Measurements from ENCODE around the gene CFAP20DC.

The CFAP20DC gene

GRCh38 chr3:58731673-58732072 is 318.2 kb downstream of the CFAP20DC start:
- DNase-seq = no peak
- Histone ChIP-seq H2BK120ac (ENCODE audit: low read depth, low read length) (no peak overlapping the region), H2AK5ac (ENCODE audit: low read length, severe bottlenecking) (no peak overlapping the region), H2AFZ (ENCODE audit: low read depth, low read length) (no peak overlapping the region), H2BK5ac (ENCODE audit: low read depth, low read length, poor library complexity, severe bottlenecking) (no peak overlapping the region), H3K79me1 (replicated peaks; ENCODE audit: low read length, poor library complexity, severe bottlenecking) (no peaks in the 10 kb centered on the region), H3K9ac (ENCODE audit: low read length) (no peak overlapping the region), H2BK12ac (ENCODE audit: low read length in 2 of 2) (no peak overlapping the region), H3K4me3 (ENCODE audit: insufficient read depth in 1 of 2, low read depth in 1 of 2, low read length in 2 of 2) (no peak overlapping the region), H3K18ac (ENCODE audit: low read depth in 1 of 2, low read length in 2 of 2) (no peak overlapping the region), H3K36me3 (ENCODE audit: control insufficient read depth in 1 of 2, insufficient read depth in 2 of 2, low read depth in 1 of 2, low read length in 2 of 2) (no peaks in the 10 kb centered on the region), H3K27me3 (ENCODE audit: control insufficient read depth in 1 of 2, insufficient read depth in 1 of 2, low read length in 2 of 2) (no peaks in the 10 kb centered on the region), H3K23ac (ENCODE audit: low read length in 2 of 2) (no peak overlapping the region), H3K27ac (ENCODE audit: low read length, poor library complexity, severe bottlenecking) (no peak overlapping the region), H3K9me3 (ENCODE audit: control insufficient read depth, low read length) (peaks cover 2% of the 10 kb centered on the region), H3K4ac (ENCODE audit: low read depth in 1 of 2, low read length in 2 of 2) (no peak overlapping the region), H4K8ac (ENCODE audit: low read length) (no peak overlapping the region), H4K91ac (ENCODE audit: low read length) (no peak overlapping the region), H3K14ac (ENCODE audit: low read length in 2 of 2) (no peak overlapping the region), H3K4me1 (ENCODE audit: control insufficient read depth, insufficient read depth, low read depth, low read length) (no peaks in the 10 kb centered on the region), H2BK15ac (ENCODE audit: low read depth, poor library complexity, severe bottlenecking) (no peak overlapping the region), H3K4me2 (ENCODE audit: low read length, poor library complexity, severe bottlenecking) (no peak overlapping the region)
- 88% methylated on average over 5 of the region's 5 CpGs for WGBS

- H4K91ac ChIP-seq (ENCODE audit: low read length) = no peak overlapping the region
- no peak for DNase-seq
- H2BK15ac ChIP-seq (ENCODE audit: low read depth, poor library complexity, severe bottlenecking) = no peak overlapping the region
- no peak overlapping the region for H3K9ac ChIP-seq (ENCODE audit: low read length)
- no peak overlapping the region for H3K27ac ChIP-seq (ENCODE audit: low read length, poor library complexity, severe bottlenecking)
- WGBS = 100% methylated on average over 1 of the region's 1 CpG
- no peak overlapping the region for H2BK12ac ChIP-seq (ENCODE audit: low read length in 2 of 2)
- H3K4ac ChIP-seq (ENCODE audit: low read depth in 1 of 2, low read length in 2 of 2) = no peak overlapping the region
- no peaks in the 10 kb centered on the region for H3K79me1 ChIP-seq (replicated peaks; ENCODE audit: low read length, poor library complexity, severe bottlenecking)
- no peak overlapping the region for H4K8ac ChIP-seq (ENCODE audit: low read length)
- H3K4me1 ChIP-seq (ENCODE audit: control insufficient read depth, insufficient read depth, low read depth, low read length) = no peaks in the 10 kb centered on the region
- H3K18ac ChIP-seq (ENCODE audit: low read depth in 1 of 2, low read length in 2 of 2) = no peak overlapping the region
- no peaks in the 10 kb centered on the region for H3K27me3 ChIP-seq (ENCODE audit: control insufficient read depth in 1 of 2, insufficient read depth in 1 of 2, low read length in 2 of 2)
- no peak overlapping the region for H2BK120ac ChIP-seq (ENCODE audit: low read depth, low read length)
- H3K23ac ChIP-seq (ENCODE audit: low read length in 2 of 2) = no peak overlapping the region
- no peaks in the 10 kb centered on the region for H3K36me3 ChIP-seq (ENCODE audit: control insufficient read depth in 1 of 2, insufficient read depth in 2 of 2, low read depth in 1 of 2, low read length in 2 of 2)
- peaks cover 6% of the 10 kb centered on the region for H3K9me3 ChIP-seq (ENCODE audit: control insufficient read depth, low read length)
- H3K4me3 ChIP-seq (ENCODE audit: insufficient read depth in 1 of 2, low read depth in 1 of 2, low read length in 2 of 2) = no peak overlapping the region
- H2BK5ac ChIP-seq (ENCODE audit: low read depth, low read length, poor library complexity, severe bottlenecking) = no peak overlapping the region
- no peak overlapping the region for H2AK5ac ChIP-seq (ENCODE audit: low read length, severe bottlenecking)
- H2AFZ ChIP-seq (ENCODE audit: low read depth, low read length) = no peak overlapping the region
- H3K4me2 ChIP-seq (ENCODE audit: low read length, poor library complexity, severe bottlenecking) = no peak overlapping the region
- no peak overlapping the region for H3K14ac ChIP-seq (ENCODE audit: low read length in 2 of 2)
Measured at GRCh38 chr3:58728723-58729122, 321.1 kb downstream of the CFAP20DC start.

DNA sequence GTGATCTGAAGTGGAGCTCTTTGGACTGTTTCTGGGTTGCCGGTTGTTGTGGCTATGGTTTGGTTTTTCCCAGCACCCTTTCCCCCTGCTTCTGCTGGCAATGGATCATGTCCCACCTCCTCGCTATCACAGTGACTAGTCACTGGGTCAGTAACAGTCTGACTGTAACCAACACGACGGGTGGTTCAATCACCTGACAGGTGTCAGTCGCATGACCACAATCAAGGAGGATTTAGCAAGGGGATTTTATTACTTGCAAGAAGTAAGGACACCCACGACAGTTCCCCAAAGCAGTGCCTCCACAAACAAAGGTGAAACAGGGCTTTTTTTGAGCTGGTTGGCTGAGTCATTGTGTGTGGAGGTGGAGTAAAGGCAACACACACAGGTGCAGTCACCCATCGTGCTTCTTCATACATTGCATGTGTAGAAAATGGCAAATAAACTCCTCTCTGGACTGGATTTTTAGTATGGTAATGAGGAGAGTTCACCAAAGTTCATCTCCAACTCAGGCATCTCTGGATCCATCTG is 324.4 kb downstream of the CFAP20DC start:
- Histone ChIP-seq H3K23ac (ENCODE audit: low read length in 2 of 2) (no peak overlapping the region), H3K9ac (ENCODE audit: low read length) (no peak overlapping the region), H2BK15ac (ENCODE audit: low read depth, poor library complexity, severe bottlenecking) (no peak overlapping the region), H3K18ac (ENCODE audit: low read depth in 1 of 2, low read length in 2 of 2) (no peak overlapping the region), H3K79me1 (replicated peaks; ENCODE audit: low read length, poor library complexity, severe bottlenecking) (no peaks in the 10 kb centered on the region), H3K27me3 (ENCODE audit: control insufficient read depth in 1 of 2, insufficient read depth in 1 of 2, low read length in 2 of 2) (peaks cover 0 to under 1% of the 10 kb centered on the region in 2 experiments), H3K4me2 (ENCODE audit: low read length, poor library complexity, severe bottlenecking) (no peak overlapping the region), H2BK5ac (ENCODE audit: low read depth, low read length, poor library complexity, severe bottlenecking) (no peak overlapping the region), H3K27ac (ENCODE audit: low read length, poor library complexity, severe bottlenecking) (no peak overlapping the region), H3K14ac (ENCODE audit: low read length in 2 of 2) (no peak overlapping the region), H2BK120ac (ENCODE audit: low read depth, low read length) (no peak overlapping the region), H3K4me1 (ENCODE audit: control insufficient read depth, insufficient read depth, low read depth, low read length) (no peaks in the 10 kb centered on the region), H3K9me3 (ENCODE audit: control insufficient read depth, low read length) (peaks cover 6% of the 10 kb centered on the region), H2AK5ac (ENCODE audit: low read length, severe bottlenecking) (no peak overlapping the region), H2BK12ac (ENCODE audit: low read length in 2 of 2) (no peak overlapping the region), H3K4ac (ENCODE audit: low read depth in 1 of 2, low read length in 2 of 2) (no peak overlapping the region), H4K8ac (ENCODE audit: low read length) (no peak overlapping the region), H3K4me3 (ENCODE audit: insufficient read depth in 1 of 2, low read depth in 1 of 2, low read length in 2 of 2) (no peak overlapping the region), H4K91ac (ENCODE audit: low read length) (no peak overlapping the region), H2AFZ (ENCODE audit: low read depth, low read length) (no peak overlapping the region), H3K36me3 (ENCODE audit: control insufficient read depth in 1 of 2, insufficient read depth in 2 of 2, low read depth in 1 of 2, low read length in 2 of 2) (no peaks in the 10 kb centered on the region)
- 94% methylated on average over 6 of the region's 7 CpGs for WGBS
- DNase-seq = no peak

GRCh38 chr3:58724336-58724735 is 325.5 kb downstream of the CFAP20DC start:
- H4K91ac ChIP-seq (ENCODE audit: low read length) = no peak overlapping the region
- no peak overlapping the region for H4K8ac ChIP-seq (ENCODE audit: low read length)
- H3K4me1 ChIP-seq (ENCODE audit: control insufficient read depth, insufficient read depth, low read depth, low read length) = no peaks in the 10 kb centered on the region
- DNase-seq = no peak
- no peak overlapping the region for H3K4me3 ChIP-seq (ENCODE audit: insufficient read depth in 1 of 2, low read depth in 1 of 2, low read length in 2 of 2)
- H3K27ac ChIP-seq (ENCODE audit: low read length, poor library complexity, severe bottlenecking) = no peak overlapping the region
- no peak overlapping the region for H3K4ac ChIP-seq (ENCODE audit: low read depth in 1 of 2, low read length in 2 of 2)
- H3K18ac ChIP-seq (ENCODE audit: low read depth in 1 of 2, low read length in 2 of 2) = no peak overlapping the region
- no peak overlapping the region for H3K23ac ChIP-seq (ENCODE audit: low read length in 2 of 2)
- H3K79me1 ChIP-seq (replicated peaks; ENCODE audit: low read length, poor library complexity, severe bottlenecking) = no peaks in the 10 kb centered on the region
- no peak overlapping the region for H3K4me2 ChIP-seq (ENCODE audit: low read length, poor library complexity, severe bottlenecking)
- no peak overlapping the region for H2BK5ac ChIP-seq (ENCODE audit: low read depth, low read length, poor library complexity, severe bottlenecking)
- no peak overlapping the region for H3K9ac ChIP-seq (ENCODE audit: low read length)
- no peak overlapping the region for H2BK12ac ChIP-seq (ENCODE audit: low read length in 2 of 2)
- no peak overlapping the region for H3K14ac ChIP-seq (ENCODE audit: low read length in 2 of 2)
- no peak overlapping the region for H2AK5ac ChIP-seq (ENCODE audit: low read length, severe bottlenecking)
- WGBS = 84% methylated on average over 11 of the region's 11 CpGs
- peaks cover 0 to 4% of the 10 kb centered on the region in 2 experiments for H3K27me3 ChIP-seq (ENCODE audit: control insufficient read depth in 1 of 2, insufficient read depth in 1 of 2, low read length in 2 of 2)
- peaks cover 6% of the 10 kb centered on the region for H3K9me3 ChIP-seq (ENCODE audit: control insufficient read depth, low read length)
- no peaks in the 10 kb centered on the region for H3K36me3 ChIP-seq (ENCODE audit: control insufficient read depth in 1 of 2, insufficient read depth in 2 of 2, low read depth in 1 of 2, low read length in 2 of 2)
- H2BK15ac ChIP-seq (ENCODE audit: low read depth, poor library complexity, severe bottlenecking) = no peak overlapping the region
- H2AFZ ChIP-seq (ENCODE audit: low read depth, low read length) = no peak overlapping the region
- no peak overlapping the region for H2BK120ac ChIP-seq (ENCODE audit: low read depth, low read length)
